A673 (cell line): ENCODE results near the gene NEU4. TPM values are rescaled to one million over a fixed set of nuclear protein-coding genes. Genes with fewer than 3 reads are reported as not detected.

Experiments
- BruUV-seq: library from RNA; stranded (reverse); fragments of 400-500 nt; replicated peaks from 2 replicates; lab custom pipeline; 2021; lab: Mats Ljungman, UMichigan
- CTCF ChIA-PET: fragments of 300-600 bp; sonication (Branson Sonifier 250); formaldehyde crosslinking; loops from one replicate; lab custom pipeline; 2022; ENCODE audit warnings: antibody characterized with exemption; lab: Charles Lee
- POLR2A ChIA-PET: fragments of 300-600 bp; sonication (Branson Sonifier 250); formaldehyde crosslinking; loops from one replicate; lab custom pipeline; 2022; ENCODE audit warnings: antibody characterized with exemption; ENCODE audit not compliant: low non-redundant PET; lab: Charles Lee
- DNase-seq: peaks from one replicate; pipeline ENCODE4 v3.0.0-alpha.2; 2015; ENCODE audit warnings: low spot score
- H3K27ac ChIP-seq: fragments of 200-600 bp; sonication (generic); 2 replicates; pipeline ENCODE4 v1.5.1; 2016; ENCODE audit warnings: mixed run types, low read depth, mild to moderate bottlenecking, mixed read lengths, antibody characterized with exemption, low read length; ENCODE audit not compliant: poor library complexity, severe bottlenecking
- H3K27me3 ChIP-seq: fragments of 200-600 bp; sonication (generic); replicated peaks from 2 replicates; pipeline ENCODE4 v1.6.1; 2017; ENCODE audit warnings: mixed run types, low read depth, mild to moderate bottlenecking, mixed read lengths, antibody characterized with exemption, low read length; ENCODE audit not compliant: insufficient read depth, poor library complexity
- H3K36me3 ChIP-seq: fragments of 200-600 bp; sonication (generic); 2 replicates; pipeline ENCODE4 v1.6.1; 2016; ENCODE audit warnings: mixed run types, mild to moderate bottlenecking, mixed read lengths, antibody characterized with exemption, low read length; ENCODE audit not compliant: insufficient read depth, poor library complexity, severe bottlenecking
- H3K4me1 ChIP-seq: fragments of 200-600 bp; sonication (generic); 2 replicates; pipeline ENCODE4 v1.6.1; 2017; ENCODE audit warnings: mixed run types, mild to moderate bottlenecking, mixed read lengths, antibody characterized with exemption, low read length; ENCODE audit not compliant: insufficient read depth, poor library complexity, severe bottlenecking
- H3K4me3 ChIP-seq: fragments of 200-600 bp; sonication (generic); 2 replicates; pipeline ENCODE4 v1.5.1; 2016; ENCODE audit warnings: low read depth, mixed run types, mild to moderate bottlenecking, mixed read lengths, low read length; ENCODE audit not compliant: poor library complexity, severe bottlenecking
- H3K9me3 ChIP-seq: fragments of 200-600 bp; sonication (generic); 2 replicates; pipeline ENCODE4 v1.6.1; 2016; ENCODE audit warnings: mixed run types, low read depth, mild to moderate bottlenecking, mixed read lengths, antibody characterized with exemption, low read length; ENCODE audit not compliant: poor library complexity, severe bottlenecking
- EZH2 ChIP-seq: fragments of 200-600 bp; sonication (generic); IDR thresholded peaks from 2 replicates; pipeline ENCODE4 v1.6.1; 2017; ENCODE audit warnings: borderline replicate concordance, low read depth, mild to moderate bottlenecking, mixed read lengths, antibody characterized with exemption, low read length; ENCODE audit not compliant: poor library complexity, severe bottlenecking
- intact Hi-C: fragments of 100-400 bp; cut with micrococcal nuclease; formaldehyde crosslinking; loops from one replicate; pipeline ENCODE4 v1.10.0; 2022; ENCODE audit not compliant: unreplicated experiment
- total RNA-seq: library from RNA; stranded (reverse); gene quantifications from 2 replicates; pipeline ENCODE4 v1.2.3, GENCODE V29; 2021
- TF ChIP-seq, protein P1 (sequence below): fragments of 300-800, 200-600 bp; sonication (generic); conservative IDR thresholded peaks from 2 replicates; pipeline ENCODE4 v1.5.1; 2017; ENCODE audit warnings: low read depth, mild to moderate bottlenecking, antibody characterized with exemption, low read length, moderate library complexity, mixed read lengths

The NEU4 gene
- total RNA-seq, 1 experiment from 2014 or later, result 48.4 TPM

- Histone ChIP-seq H3K27me3 (no peaks in the 10 kb centered on the region), H3K4me1 (peaks cover 14% of the 10 kb centered on the region), H3K27ac (peak overlapping the region; percentile 86), H3K4me3 (peak overlapping the region; percentile 48), H3K36me3 (no peaks in the 10 kb centered on the region), H3K9me3 (no peaks in the 10 kb centered on the region)
- ChIA-PET POLR2A (no interaction called here), CTCF (no interaction called here)
- BruUV-seq, result TSS peak; percentile 60
- intact Hi-C loops, result no loop called here
- no peak for TF ChIP-seq EZH2
- TF ChIP-seq, protein P1, sequence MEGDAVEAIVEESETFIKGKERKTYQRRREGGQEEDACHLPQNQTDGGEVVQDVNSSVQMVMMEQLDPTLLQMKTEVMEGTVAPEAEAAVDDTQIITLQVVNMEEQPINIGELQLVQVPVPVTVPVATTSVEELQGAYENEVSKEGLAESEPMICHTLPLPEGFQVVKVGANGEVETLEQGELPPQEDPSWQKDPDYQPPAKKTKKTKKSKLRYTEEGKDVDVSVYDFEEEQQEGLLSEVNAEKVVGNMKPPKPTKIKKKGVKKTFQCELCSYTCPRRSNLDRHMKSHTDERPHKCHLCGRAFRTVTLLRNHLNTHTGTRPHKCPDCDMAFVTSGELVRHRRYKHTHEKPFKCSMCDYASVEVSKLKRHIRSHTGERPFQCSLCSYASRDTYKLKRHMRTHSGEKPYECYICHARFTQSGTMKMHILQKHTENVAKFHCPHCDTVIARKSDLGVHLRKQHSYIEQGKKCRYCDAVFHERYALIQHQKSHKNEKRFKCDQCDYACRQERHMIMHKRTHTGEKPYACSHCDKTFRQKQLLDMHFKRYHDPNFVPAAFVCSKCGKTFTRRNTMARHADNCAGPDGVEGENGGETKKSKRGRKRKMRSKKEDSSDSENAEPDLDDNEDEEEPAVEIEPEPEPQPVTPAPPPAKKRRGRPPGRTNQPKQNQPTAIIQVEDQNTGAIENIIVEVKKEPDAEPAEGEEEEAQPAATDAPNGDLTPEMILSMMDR, result no peak
- DNase-seq, result no peak
Measured at GRCh38 chr2:241844831-241845578, 36.0 kb downstream of the NEU4 start.

GRCh38 chr2:241846406-241846805 lies 37.4 kb downstream of the NEU4 start:
- ChIA-PET POLR2A (no interaction called here), CTCF (no interaction called here)
- Histone ChIP-seq H3K4me1 (peaks cover 14% of the 10 kb centered on the region), H3K27ac (no peak overlapping the region), H3K4me3 (no peak overlapping the region), H3K36me3 (no peaks in the 10 kb centered on the region), H3K27me3 (no peaks in the 10 kb centered on the region), H3K9me3 (no peaks in the 10 kb centered on the region)
- intact Hi-C loops, result no loop called here
- no peak for DNase-seq
- BruUV-seq, result no TSS peak
- TF ChIP-seq, protein P1, result no peak
- TF ChIP-seq EZH2, result no peak

DNA sequence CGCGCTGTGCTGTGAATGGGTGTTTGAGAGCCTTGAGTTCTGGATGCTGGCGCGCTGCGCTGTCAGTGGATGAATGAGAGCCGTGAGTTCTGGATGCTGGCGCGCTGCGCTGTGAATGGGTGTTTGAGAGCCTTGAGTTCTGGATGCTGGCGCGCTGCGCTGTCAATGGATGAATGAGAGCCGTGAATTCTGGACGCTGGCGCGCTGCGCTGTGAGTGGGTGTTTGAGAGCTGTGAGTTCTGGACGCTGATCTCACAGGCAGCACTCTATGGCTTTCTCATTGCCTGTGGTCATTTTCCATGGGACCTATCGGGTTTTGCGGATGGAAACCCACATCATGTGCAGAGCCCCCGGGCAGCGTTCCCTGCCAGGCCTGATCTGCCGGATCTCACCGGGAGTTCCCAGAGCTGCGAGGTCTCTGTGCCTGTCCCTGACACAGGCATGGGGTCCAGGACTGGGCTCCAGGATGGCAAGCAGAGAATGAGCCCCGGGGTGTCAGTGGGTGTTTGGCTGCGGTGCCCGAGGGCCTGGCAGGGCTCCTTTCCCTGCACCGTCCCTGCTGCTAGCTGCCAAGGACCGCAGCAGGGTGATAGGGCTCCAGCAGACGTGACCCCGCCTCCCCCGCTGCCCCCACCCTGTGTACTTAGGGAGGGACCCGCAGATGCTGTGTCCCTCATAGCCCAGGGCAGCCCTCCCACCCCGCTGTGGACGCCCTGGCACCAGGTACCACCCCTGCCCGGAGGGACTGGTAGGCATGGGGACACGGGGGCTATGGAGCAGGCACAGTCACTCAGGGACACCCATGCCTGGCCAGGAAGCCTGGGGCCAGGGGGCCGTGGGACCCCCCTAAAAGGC lies 40.0 kb downstream of the NEU4 start:
- Histone ChIP-seq H3K36me3 (no peaks in the 10 kb centered on the region), H3K27ac (no peak overlapping the region), H3K4me3 (no peak overlapping the region), H3K4me1 (peaks cover 14% of the 10 kb centered on the region), H3K27me3 (no peaks in the 10 kb centered on the region), H3K9me3 (no peaks in the 10 kb centered on the region)
- no TSS peak for BruUV-seq
- no peak for TF ChIP-seq EZH2
- TF ChIP-seq, protein P1, result no peak
- intact Hi-C loops, result no loop called here
- ChIA-PET POLR2A (no interaction called here), CTCF (no interaction called here)
- DNase-seq, result no peak
